CD4-positive, alpha-beta T cell treated with Interleukin-15 for 1 hour (primary cell): ENCODE measurements around the gene SNX25.
"Not testable (repeated sequence)": the region's sequence is repeated elsewhere in the genome, so short reads cannot be mapped to it uniquely, and the experiment has no call there.

Experiments used
- DNase-seq: peaks from one replicate; pipeline ENCODE4 v3.0.0-alpha.2; 2020

Gene SNX25

GRCh38 chr4:185205697-185206342 lies 3.6 kb upstream of the SNX25 start:
- no peak for DNase-seq

- DNase-seq, result no peak
These were observed 1.9 kb upstream of the SNX25 start for GRCh38 chr4:185207466-185207865.

GRCh38 chr4:185209852-185210101 lies 379 bp downstream of the SNX25 start:
- DNase-seq, result not testable (repeated sequence)

- DNase-seq, result peak; percentile 26
These were observed 944 bp downstream of the SNX25 start for GRCh38 chr4:185210102-185210981.

GRCh38 chr4:185211035-185211434 lies 1.6 kb downstream of the SNX25 start:
- no peak for DNase-seq

GRCh38 chr4:185211641-185212040 lies 2.2 kb downstream of the SNX25 start:
- DNase-seq, result no peak

GRCh38 chr4:185212581-185212980 lies 3.2 kb downstream of the SNX25 start:
- DNase-seq, result no peak

- DNase-seq, result peak; percentile 33
These were observed 4.5 kb downstream of the SNX25 start for GRCh38 chr4:185213877-185214276.

GRCh38 chr4:185215261-185215660 lies 5.9 kb downstream of the SNX25 start:
- DNase-seq, result no peak

GRCh38 chr4:185217408-185217975 lies 8.1 kb downstream of the SNX25 start:
- no peak for DNase-seq

- DNase-seq, result no peak
These were observed 8.9 kb downstream of the SNX25 start for GRCh38 chr4:185218312-185218711.

GRCh38 chr4:185219551-185220344 lies 10.3 kb downstream of the SNX25 start:
- DNase-seq, result no peak

GRCh38 chr4:185221491-185221890 lies 12.1 kb downstream of the SNX25 start:
- no peak for DNase-seq

- DNase-seq, result no peak
These were observed 12.5 kb downstream of the SNX25 start for GRCh38 chr4:185221912-185222311.

- no peak for DNase-seq
These were observed 13.2 kb downstream of the SNX25 start for GRCh38 chr4:185222598-185222997.

- DNase-seq, result no peak
These were observed 15.2 kb downstream of the SNX25 start for GRCh38 chr4:185224597-185224996.

GRCh38 chr4:185225940-185226339 lies 16.5 kb downstream of the SNX25 start:
- DNase-seq, result no peak

- DNase-seq, result no peak
These were observed 17.7 kb downstream of the SNX25 start for GRCh38 chr4:185227131-185227551.

- no peak for DNase-seq
These were observed 18.4 kb downstream of the SNX25 start for GRCh38 chr4:185227713-185228278.

GRCh38 chr4:185229021-185229818 lies 19.8 kb downstream of the SNX25 start:
- no peak for DNase-seq

GRCh38 chr4:185232370-185232769 lies 23.0 kb downstream of the SNX25 start:
- no peak for DNase-seq
